Memory B cell (primary cell): ENCODE results near the gene PTK6.

ENCODE experiments used
- ATAC-seq: fragments of 150-1000 bp; cut with Tn5 transposase; 2 replicates; pipeline ENCODE4 v1.10.0; 2021; ENCODE audit warnings: low read depth, mild to moderate bottlenecking, moderate library complexity
- DNase-seq, 2 donors: peaks; one replicate each; pipeline ENCODE4 v3.0.0; 2022; ENCODE audit warnings: low spot score in 2 of 2
- H3K27ac Mint-ChIP-seq: one replicate; pipeline ENCODE4 v1.8.0; 2022; ENCODE audit warnings: mild to moderate bottlenecking, moderate library complexity, mixed read lengths
- H3K27me3 Mint-ChIP-seq: one replicate; pipeline ENCODE4 v1.8.0; 2022; ENCODE audit warnings: mixed read lengths
- H3K36me3 Mint-ChIP-seq: one replicate; pipeline ENCODE4 v1.8.0; 2022; ENCODE audit warnings: mild to moderate bottlenecking, mixed read lengths
- H3K4me1 Mint-ChIP-seq: one replicate; pipeline ENCODE4 v1.8.0; 2022; ENCODE audit warnings: mixed read lengths
- H3K4me3 Mint-ChIP-seq: one replicate; pipeline ENCODE4 v1.8.0; 2022; ENCODE audit warnings: mild to moderate bottlenecking, moderate library complexity, mixed read lengths
- H3K9me3 Mint-ChIP-seq: one replicate; pipeline ENCODE4 v1.8.0; 2022; ENCODE audit warnings: mixed read lengths

PTK6 gene

DNA sequence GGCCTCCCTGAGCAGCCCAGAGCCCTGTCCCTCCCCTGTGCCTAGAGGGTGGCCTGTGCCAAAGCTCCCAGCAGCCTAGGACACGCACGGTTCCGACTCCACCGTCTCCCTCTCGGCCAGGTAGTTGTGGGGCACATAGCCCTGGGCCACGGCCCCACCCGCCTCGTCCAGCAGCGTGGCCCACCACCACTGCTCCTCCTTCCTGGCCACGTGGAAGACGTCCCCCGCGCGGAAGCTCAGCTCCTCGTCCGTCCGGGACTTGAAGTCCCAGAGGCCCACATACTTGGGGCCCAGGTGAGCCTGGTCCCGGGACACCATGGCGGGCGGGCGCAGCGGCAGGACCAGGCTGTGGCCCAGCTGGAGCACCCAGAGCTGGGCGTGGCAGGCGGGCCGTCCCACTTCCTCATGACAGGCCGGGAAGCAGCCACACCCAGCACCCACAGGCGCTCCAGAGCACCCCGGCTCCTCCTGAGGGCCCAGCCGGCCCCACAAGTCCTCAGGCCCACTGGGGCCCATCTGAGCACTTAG, at the start of gene PTK6:
TSS of gene PTK6 (minus strand) at position 380 of the 528 bp plus-strand sequence. CDS start at position 318, 62 bp downstream.
- peaks cover 6% of the 10 kb centered on the region for H3K27me3 Mint-ChIP-seq
- DNase-seq, result no peak
- peak; percentile 4 for ATAC-seq
- peaks cover 13% of the 10 kb centered on the region for H3K4me1 Mint-ChIP-seq
- H3K27ac Mint-ChIP-seq, result peak within 1 kb of the TSS; percentile 85
- peaks cover 1% of the 10 kb centered on the region for H3K9me3 Mint-ChIP-seq
- H3K36me3 Mint-ChIP-seq, result no peaks in the 10 kb centered on the region
- peak within 1 kb of the TSS; percentile 86 for H3K4me3 Mint-ChIP-seq

GRCh38 chr20:63586797-63587196, 49.6 kb upstream of the PTK6 start:
- Mint-ChIP-seq H3K9me3 (no peaks in the 10 kb centered on the region), H3K36me3 (peaks cover 14% of the 10 kb centered on the region), H3K27ac (no peak overlapping the region), H3K4me1 (no peaks in the 10 kb centered on the region), H3K27me3 (peaks cover 3% of the 10 kb centered on the region), H3K4me3 (no peak overlapping the region)
- ATAC-seq, result no peak
- DNase-seq, result no peak

DNA sequence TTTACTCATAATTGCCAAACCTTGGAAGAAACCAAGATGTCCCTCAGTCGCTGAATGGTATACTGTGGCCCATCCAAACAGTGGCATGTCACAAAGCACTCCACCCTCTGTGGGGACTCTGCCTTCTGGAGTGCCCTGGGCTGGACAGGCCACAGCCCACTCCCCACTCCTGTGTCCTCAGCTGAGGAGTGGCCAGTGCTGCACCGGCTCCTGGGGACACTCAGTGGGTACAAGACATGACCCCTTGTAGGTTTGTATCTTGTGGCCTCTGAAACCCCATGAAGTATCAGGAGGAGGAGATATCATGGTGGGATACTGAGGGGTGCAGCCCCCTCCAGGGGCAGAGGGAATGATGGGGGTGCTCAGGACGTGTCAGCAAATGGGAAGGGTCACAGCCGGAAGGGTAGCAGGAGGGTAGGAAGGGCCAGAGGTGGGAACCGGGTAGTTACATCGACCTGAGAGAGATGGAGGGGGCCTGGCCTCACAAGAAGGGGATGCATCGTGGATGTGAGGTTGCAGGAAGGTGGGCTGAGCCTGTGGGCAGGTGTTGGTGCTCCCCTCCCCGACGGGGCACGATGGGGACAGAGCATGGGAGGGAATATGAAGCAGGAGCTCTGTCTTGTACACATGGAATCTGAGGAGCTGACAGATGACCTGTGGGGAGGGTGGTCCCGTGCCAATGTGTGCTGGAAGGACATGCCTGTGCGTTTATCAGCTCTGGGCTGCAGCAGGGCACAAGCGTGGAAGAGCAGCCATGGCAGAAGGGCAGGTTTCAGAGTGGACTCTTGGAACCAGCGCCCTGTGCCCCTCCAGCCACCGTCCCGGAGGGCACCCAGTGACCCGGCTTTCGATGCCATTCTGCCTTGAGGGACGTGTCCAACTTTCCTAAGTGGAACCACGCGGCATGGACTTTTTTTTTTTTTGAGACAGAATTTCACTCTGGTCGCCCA, 48.7 kb upstream of the PTK6 start:
- no peak for ATAC-seq
- Mint-ChIP-seq H3K27me3 (peaks cover 3% of the 10 kb centered on the region), H3K4me3 (no peak overlapping the region), H3K27ac (peak overlapping the region; percentile 54), H3K36me3 (peaks cover 11% of the 10 kb centered on the region), H3K4me1 (peaks cover under 1% of the 10 kb centered on the region), H3K9me3 (no peaks in the 10 kb centered on the region)
- DNase-seq, result no peak

DNA sequence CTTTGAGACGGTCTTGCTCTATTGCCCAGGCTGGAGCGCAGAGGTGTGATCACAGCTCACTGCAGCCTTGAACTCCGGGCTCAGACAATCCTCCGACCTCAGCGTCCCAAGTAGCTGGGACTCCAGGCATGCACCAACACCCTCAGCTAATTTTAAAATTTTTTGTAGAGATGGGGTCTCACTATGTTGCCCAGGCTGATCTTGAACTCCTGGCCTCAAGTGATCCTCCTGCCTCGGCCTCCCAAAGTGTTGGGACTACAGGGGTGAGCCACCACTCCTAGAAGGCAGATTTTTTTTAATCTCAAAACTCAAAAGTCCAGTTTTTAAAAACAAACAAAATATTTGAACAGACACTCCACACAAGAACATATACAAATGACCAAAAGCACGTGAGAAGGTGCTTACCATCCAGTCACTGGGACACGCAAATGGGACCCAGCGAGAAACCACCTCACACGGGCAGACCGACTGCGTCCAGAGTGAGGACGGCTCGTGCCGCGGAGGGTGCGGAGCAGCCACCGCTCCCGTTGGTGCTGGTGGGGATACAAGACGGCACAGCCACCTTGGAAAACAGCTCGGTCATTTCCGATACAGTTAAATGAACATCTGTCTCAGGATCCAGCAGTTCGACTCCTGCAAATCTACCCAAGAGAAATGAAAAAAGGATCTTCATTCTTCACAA, 45.3 kb upstream of the PTK6 start:
- peaks cover 7% of the 10 kb centered on the region for H3K4me1 Mint-ChIP-seq
- no peaks in the 10 kb centered on the region for H3K36me3 Mint-ChIP-seq
- no peak overlapping the region for H3K4me3 Mint-ChIP-seq
- DNase-seq (no peak), ATAC-seq (no peak)
- H3K9me3 Mint-ChIP-seq, result no peaks in the 10 kb centered on the region
- peaks cover 3% of the 10 kb centered on the region for H3K27me3 Mint-ChIP-seq
- H3K27ac Mint-ChIP-seq, result no peak overlapping the region

DNA sequence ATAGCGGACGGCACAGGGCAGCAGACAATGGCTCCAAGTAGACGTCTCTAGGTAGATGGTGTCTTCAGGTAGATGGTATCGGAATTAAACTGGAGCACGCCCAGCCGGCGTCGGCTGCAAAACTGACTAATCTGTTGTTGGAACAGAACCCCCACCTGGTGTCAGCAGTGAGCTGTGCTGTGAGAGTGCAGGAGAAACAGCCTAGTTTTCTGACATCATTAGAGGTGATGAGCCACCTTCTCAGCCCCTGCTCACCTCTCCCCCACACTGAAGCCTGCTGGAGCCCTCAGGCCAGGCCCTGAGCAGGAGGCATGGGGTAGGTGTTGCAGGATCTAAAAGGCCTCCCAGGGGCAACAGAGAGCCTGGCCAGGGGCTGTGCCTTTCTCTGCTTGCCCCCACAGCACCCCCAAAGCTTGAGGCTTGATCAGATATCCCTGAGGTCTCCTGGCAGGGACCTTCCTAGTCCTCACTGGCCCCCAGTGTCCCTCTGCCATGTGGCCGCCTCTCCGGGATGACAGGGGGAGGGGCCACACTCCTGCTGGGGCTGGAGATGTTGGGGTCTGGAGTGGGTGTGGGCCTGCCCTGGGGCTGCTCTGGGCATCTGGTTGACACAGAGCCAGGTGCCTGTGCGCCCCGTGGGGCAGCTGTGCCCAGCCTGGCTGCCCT, 43.8 kb upstream of the PTK6 start:
- Mint-ChIP-seq H3K9me3 (no peaks in the 10 kb centered on the region), H3K36me3 (no peaks in the 10 kb centered on the region), H3K27me3 (peaks cover 6% of the 10 kb centered on the region), H3K4me3 (no peak overlapping the region), H3K4me1 (peaks cover 7% of the 10 kb centered on the region), H3K27ac (no peak overlapping the region)
- ATAC-seq (peak; percentile 98), DNase-seq (peak; percentile 61 to 72)

- ATAC-seq, result no peak
- H3K36me3 Mint-ChIP-seq, result no peaks in the 10 kb centered on the region
- no peaks in the 10 kb centered on the region for H3K9me3 Mint-ChIP-seq
- DNase-seq, result no peak
- no peak overlapping the region for H3K27ac Mint-ChIP-seq
- peaks cover 7% of the 10 kb centered on the region for H3K4me1 Mint-ChIP-seq
- H3K4me3 Mint-ChIP-seq, result no peak overlapping the region
- peaks cover 6% of the 10 kb centered on the region for H3K27me3 Mint-ChIP-seq
These were observed 42.0 kb upstream of the PTK6 start for GRCh38 chr20:63579017-63579694.

DNA sequence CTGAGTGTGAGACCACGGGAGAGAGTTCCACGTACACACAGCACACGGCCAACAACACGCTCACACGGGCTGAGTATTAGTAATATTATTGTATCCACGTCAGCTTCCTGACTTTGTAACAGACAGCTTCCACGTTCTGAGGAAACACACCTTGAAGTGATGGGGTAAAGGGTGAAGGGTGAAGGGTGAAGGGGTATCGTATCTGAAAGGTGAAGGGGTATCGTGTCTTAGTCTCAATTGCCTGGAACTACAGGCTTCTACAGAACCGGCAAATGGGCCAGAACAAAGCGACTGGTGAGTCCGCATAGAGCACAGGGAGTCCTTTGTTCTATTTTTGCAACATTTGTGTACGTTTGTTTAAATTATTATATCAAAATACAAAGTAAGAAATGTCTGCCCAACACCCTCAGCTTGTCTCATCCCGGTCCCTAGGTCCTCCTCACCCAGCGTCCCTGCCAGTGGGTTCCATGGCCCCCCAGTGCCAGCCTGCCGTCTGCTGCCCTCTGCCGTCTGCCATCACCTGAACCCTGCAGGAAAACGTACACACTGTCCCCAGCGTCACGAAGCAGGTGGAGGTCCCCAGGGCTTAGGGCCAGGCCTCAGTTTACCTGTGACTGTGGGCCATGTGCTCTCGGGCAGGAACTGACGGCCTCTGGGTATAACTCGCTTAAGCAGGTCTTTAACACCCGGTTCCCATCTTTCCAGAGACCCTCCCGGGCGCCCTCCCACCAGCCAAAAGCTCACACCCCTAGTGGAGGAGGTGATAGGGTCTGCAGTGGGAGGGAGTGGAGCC, 41.2 kb upstream of the PTK6 start:
- Mint-ChIP-seq H3K9me3 (no peaks in the 10 kb centered on the region), H3K27me3 (peaks cover 6% of the 10 kb centered on the region), H3K4me1 (peaks cover 10% of the 10 kb centered on the region), H3K27ac (no peak overlapping the region), H3K36me3 (no peaks in the 10 kb centered on the region), H3K4me3 (no peak overlapping the region)
- ATAC-seq (no peak), DNase-seq (no peak)

- ATAC-seq (no peak), DNase-seq (no peak)
- Mint-ChIP-seq H3K36me3 (no peaks in the 10 kb centered on the region), H3K4me1 (peaks cover 10% of the 10 kb centered on the region), H3K27me3 (peaks cover 3% of the 10 kb centered on the region), H3K9me3 (no peaks in the 10 kb centered on the region), H3K4me3 (no peak overlapping the region), H3K27ac (no peak overlapping the region)
These were observed 40.2 kb upstream of the PTK6 start for GRCh38 chr20:63577317-63577894.

DNA sequence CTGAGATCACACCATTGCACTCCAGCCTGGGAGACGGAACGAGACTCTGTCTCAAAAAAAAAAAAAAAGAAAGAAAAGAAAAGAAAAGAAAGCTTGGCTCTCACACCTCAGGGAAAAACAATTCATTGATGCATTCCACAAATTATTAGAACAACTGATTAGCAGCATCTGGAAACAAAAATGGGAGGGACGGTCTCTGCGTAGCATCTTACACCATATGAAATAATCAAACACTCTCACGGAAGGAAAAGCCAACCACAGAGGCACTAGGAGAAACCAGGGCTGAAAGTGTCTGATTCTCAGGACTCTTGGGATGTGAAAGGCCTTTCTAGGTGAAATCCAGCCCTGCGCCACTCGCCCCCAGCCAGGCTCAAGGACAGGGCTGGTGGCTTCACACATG, 39.1 kb upstream of the PTK6 start:
- Mint-ChIP-seq H3K36me3 (no peaks in the 10 kb centered on the region), H3K4me1 (peaks cover 10% of the 10 kb centered on the region), H3K27ac (no peak overlapping the region), H3K27me3 (peaks cover 3% of the 10 kb centered on the region), H3K9me3 (no peaks in the 10 kb centered on the region), H3K4me3 (peak overlapping the region; percentile 33)
- ATAC-seq (no peak), DNase-seq (no peak)

GRCh38 chr20:63574829-63575743, 37.9 kb upstream of the PTK6 start:
- Mint-ChIP-seq H3K36me3 (no peaks in the 10 kb centered on the region), H3K27ac (no peak overlapping the region), H3K27me3 (peaks cover 3% of the 10 kb centered on the region), H3K4me3 (peak overlapping the region; percentile 87), H3K9me3 (no peaks in the 10 kb centered on the region), H3K4me1 (peaks cover 2% of the 10 kb centered on the region)
- ATAC-seq (no peak), DNase-seq (no peak)

- DNase-seq, result peak; percentile 60 to 62
- H3K9me3 Mint-ChIP-seq, result no peaks in the 10 kb centered on the region
- H3K36me3 Mint-ChIP-seq, result no peaks in the 10 kb centered on the region
- H3K27ac Mint-ChIP-seq, result peak within 1 kb of the TSS; percentile 74
- H3K4me1 Mint-ChIP-seq, result peaks cover 3% of the 10 kb centered on the region
- H3K27me3 Mint-ChIP-seq, result peaks cover 3% of the 10 kb centered on the region
- ATAC-seq, result peak; percentile 95
- peak within 1 kb of the TSS; percentile 93 for H3K4me3 Mint-ChIP-seq
These were observed 37.1 kb upstream of the PTK6 start, which contains the start of gene HELZ2 for GRCh38 chr20:63574156-63574828. HELZ2 (minus strand) TSS chr20:63574239; CDS start chr20:63572385, 1,854 bp downstream.
